SKM-1 treated with dmso at 0.1 percent for 144 hours (cell line): ENCODE measurements around the gene SMYD3.

ENCODE experiments used
- DNase-seq: peaks from one replicate; lab custom pipeline; 2025; ENCODE audit not compliant: unreplicated experiment; lab: John Stamatoyannopoulos, UW

Gene SMYD3

DNA sequence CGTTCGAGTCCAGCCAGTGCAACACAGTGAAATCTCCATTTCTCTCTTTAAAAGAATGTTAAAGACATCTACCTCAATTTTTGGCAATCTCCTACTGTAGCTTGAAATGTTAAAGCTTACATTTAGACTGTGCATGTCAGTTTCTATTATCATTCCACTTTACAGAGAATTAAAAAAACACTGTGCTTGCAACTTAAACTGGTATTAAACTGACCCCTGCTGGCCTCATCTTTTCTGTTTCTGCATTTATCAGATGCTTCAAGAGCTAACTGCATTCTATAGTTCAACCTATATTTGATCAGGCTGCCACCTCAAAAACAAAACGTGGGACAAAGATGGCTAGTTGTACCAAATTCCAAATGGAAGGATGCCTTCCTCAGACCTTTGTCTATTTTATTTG, 226.5 kb downstream of the SMYD3 start:
- no peak for DNase-seq

GRCh38 chr1:246279402-246279801, 227.7 kb downstream of the SMYD3 start:
- peak; percentile 7 for DNase-seq

DNA sequence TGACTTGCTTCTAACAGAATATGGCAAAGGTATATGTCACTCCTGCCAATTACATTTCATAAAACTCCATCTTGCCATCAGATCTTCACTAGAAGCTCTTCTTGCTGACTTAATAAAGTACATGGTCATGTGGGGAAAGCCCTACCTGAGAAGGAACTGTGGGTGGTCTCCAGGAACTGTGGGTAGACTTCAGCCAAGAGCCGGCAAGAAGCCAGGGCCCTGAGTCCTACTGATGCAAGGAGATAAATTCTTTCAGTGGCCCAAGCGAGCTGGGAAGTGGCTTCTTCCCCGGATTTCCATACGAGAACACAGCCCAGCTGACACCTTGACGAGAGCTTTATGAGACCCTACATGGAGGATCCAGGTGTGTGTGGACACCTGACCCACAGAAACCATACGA, 228.7 kb downstream of the SMYD3 start:
- no peak for DNase-seq

- DNase-seq: no peak
Observed at GRCh38 chr1:246275036-246275435, 232.0 kb downstream of the SMYD3 start.

DNA sequence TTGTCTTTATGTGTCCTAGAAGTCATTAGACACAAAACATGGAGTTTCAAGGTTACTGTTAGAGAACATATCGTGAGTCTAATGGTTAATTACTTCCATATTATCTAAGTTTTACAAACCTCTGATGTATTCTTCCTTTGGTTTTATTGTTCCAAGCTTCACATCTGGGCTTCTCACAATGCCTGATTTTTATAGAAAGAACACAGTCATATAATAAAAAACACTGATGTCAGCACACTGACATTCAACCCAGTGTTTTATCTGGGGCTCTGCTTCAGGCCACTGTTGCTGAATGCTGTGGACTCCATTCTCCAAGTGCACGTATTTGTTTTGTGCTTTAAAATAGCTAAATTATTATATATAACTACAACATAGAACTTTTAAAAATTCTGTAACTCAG, 232.9 kb downstream of the SMYD3 start:
- no peak for DNase-seq

- no peak for DNase-seq
Observed at GRCh38 chr1:246271516-246271915, 235.6 kb downstream of the SMYD3 start.

DNA sequence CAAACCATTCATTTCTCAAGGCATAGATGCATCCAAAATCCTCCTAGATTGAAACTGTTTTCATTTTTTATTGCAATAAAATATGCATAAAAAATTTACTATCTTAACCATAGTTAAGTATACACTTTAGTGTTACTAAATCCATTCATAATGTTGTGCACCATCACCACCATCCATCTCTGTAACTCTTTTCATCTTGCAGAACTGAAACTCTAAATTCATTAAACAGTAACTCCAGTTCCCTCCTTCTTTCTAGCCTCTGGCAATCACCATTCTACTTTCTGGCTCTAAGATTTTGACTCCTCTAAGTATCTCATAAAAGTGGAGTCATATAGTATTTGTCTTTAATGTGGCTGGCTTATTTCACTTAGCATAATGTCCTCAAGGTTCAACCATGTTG, 236.8 kb downstream of the SMYD3 start:
- DNase-seq: no peak

GRCh38 chr1:246269466-246269865, 237.6 kb downstream of the SMYD3 start:
- no peak for DNase-seq

- no peak for DNase-seq
Observed at GRCh38 chr1:246267896-246268295, 239.2 kb downstream of the SMYD3 start.

DNA sequence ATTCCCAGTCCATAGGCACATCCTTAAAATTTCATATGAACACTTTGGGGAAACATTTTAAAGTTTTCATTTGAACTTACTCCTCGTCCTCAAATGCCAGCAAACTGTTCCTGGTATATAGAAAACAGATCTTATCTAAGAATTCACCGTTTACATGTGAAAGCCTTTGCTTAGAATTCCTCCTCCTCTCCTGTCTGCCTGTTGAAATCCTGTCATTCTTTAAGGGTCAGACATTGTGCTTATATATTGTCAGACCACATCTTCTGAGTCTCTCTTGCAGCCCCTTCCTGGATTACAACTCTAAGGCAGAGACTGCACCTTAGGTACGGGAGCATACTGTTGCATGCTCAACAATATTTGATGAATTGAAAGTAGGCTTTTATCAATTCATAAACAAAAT, 239.7 kb downstream of the SMYD3 start:
- no peak for DNase-seq

GRCh38 chr1:246265481-246265880, 241.6 kb downstream of the SMYD3 start:
- no peak for DNase-seq

DNA sequence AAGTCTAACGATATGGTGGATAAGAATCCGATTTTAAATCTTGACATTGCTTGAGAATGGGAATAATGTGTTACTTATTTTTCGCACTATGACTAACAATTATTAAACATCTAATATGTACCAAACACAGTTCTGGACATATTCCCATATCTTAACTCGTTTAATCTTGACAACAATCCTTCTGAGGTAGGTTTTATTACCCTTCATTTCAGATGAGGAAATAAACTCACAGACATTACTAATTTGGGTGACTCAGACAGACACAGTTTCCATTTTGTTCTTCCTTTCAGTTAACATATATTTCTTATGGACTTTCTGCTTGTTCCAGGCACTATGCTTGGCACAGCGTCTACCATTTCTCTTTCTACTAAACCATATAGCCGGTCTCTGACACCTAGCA, 244.8 kb downstream of the SMYD3 start:
- DNase-seq: no peak

DNA sequence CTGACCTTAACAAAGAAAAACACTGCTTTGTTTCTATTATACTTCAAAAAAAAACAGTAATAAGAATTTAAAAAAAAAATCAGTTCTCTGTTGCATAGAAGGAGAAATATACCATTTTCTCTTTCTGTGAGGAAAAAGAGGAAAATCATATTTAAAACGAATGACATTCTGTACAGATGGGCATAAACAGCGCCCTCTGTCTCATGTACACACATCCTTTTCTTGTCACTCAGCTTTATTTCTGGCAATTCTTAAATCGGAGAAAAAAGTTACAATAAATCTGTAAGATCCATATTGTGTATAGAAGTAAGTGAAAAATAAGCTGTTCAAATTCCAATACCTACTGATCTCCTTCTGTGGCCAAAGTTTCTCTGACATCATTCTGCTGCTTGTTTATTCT, 245.4 kb downstream of the SMYD3 start:
- DNase-seq: no peak

- DNase-seq: no peak
Observed at GRCh38 chr1:246258250-246258649, 248.8 kb downstream of the SMYD3 start.

GRCh38 chr1:246255773-246256172, 251.3 kb downstream of the SMYD3 start:
- DNase-seq: no peak

GRCh38 chr1:246254854-246255253, 252.2 kb downstream of the SMYD3 start:
- DNase-seq: no peak

DNA sequence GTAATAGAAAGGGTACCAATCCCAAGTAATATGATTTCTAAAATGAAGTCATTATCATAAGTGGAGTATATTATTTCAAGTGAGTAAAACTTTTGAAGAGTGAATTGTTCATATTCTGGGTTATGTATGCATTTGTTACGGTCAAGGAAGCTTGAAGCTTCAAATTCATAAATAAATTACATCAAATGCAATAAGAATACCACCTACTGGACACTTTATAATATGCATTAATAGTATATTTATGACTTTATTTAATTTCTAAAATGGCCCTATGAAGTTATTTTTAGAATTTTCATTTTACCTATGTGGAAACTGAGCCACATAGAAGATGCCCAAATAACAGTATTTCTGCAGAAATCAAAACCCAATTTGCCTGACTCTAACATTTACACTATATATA, 260.6 kb downstream of the SMYD3 start:
- DNase-seq: no peak

GRCh38 chr1:246245541-246245940, 261.5 kb downstream of the SMYD3 start:
- no peak for DNase-seq

DNA sequence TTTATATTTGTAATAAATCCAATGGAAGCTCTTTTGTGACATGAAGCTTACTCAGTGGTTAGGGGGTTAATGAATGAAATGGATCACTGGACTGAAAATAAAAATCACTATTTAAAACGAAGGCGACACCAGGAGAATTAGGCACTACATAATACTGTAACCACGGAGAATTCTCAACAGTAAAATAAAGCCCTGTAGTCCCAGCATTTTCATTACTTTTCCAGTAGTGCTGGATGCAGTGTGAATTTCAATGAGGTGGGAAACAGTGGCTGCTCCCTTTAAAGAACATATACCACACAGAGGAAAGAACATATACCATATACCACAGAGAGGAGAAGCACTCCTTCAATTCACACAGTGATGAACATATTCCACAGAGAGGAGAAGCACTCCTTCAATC, 275.0 kb downstream of the SMYD3 start:
- no peak for DNase-seq

DNA sequence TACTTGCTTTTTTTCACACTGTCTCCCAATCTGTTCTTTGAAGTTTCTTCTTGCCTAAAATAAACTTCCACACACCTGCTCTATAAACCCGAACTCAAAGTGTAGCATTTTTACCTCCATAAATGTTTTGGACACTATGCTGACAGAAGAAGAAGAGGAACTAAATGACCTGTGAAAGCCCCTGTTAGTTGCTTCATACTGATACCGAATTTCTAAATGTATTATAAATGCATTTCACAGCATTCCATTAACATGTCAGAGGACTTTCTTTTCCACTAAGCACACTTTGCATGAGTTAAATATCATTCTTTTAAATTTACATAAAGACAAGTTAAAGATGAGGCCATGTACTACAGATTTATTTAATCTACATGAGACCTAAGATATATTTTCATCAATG, 281.0 kb downstream of the SMYD3 start:
- DNase-seq: peak; percentile 73

DNA sequence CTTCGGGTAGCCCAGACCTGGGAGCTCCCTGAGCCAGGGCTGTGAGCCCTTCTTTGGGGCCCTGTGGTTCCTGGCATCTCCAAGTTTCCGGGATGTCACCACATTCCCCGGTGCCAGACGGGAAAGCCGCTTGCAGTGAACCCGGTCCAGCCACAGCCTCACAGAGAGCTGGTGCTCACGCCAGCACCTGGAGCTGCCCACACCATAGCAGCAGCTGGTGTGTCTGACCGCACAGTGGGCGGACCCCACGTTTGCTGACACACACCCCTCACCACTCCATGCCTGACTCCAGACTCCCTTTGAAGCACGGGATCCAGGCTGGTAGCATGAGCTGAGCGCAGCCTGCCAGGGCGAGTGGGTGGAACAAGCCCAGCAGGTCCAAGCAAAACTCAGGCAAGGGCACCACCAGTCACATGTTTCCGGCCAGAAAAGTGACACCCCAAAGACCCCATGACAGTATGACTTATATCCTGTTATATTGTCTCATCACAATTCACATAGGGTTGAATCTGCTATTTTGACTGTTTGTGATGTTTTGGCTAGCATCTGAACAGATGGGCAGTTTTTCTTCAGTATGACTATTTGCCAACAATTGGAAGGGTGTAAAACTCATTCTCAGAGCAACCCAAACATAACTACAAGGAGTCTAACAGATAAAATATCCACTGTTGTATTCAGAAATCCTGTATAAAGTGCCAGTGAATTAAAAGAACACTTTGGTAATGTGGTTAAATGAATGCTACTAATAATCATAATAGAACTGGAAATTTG, 285.4 kb downstream of the SMYD3 start:
- no peak for DNase-seq

- DNase-seq: no peak
Observed at GRCh38 chr1:246220495-246221065, 286.5 kb downstream of the SMYD3 start.

DNA sequence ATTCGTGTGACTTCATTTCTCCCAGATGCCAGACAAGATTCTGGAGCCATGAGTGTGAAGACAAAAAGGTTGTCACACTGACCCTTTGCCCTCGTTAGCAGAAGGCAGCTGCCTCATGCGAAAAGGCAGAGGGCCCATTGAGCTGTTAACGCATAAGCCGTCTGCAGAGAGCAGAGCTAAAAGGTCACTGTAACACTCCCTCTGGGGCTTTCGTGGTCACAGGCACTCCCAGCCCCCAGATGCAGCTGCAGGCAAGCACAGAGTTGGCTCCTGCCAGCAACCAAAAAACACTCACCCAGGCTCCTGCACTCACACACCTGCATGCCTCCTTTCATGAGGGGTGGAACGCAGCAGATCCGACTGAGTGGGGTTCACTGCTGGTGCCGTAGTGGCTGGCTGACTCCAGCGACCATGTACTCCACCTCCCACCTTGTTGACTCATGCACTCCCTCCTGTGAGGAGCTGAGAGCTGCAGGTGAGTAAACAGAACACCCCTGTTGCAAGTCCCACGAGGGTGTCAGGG, 287.5 kb downstream of the SMYD3 start:
- no peak for DNase-seq
